HG02642 (cell line): Measurements from ENCODE around the gene MR1.

Experiments
- ATAC-seq: cut with Tn5 transposase; IDR thresholded peaks from one replicate; pipeline ENCODE4 v1.9.1; 2021; ENCODE audit warnings: mild to moderate bottlenecking; ENCODE audit not compliant: unreplicated experiment, poor library complexity

Gene MR1

GRCh38 chr1:181089017-181089675 lies 55.4 kb downstream of the MR1 start:
- ATAC-seq: peak; percentile 13

GRCh38 chr1:181089676-181090544 lies 56.1 kb downstream of the MR1 start:
- ATAC-seq: peak; percentile 30

- ATAC-seq: no peak
Observed at GRCh38 chr1:181090641-181091126, 56.9 kb downstream of the MR1 start.

- no peak for ATAC-seq
Observed at GRCh38 chr1:181091309-181092040, 57.7 kb downstream of the MR1 start.

- no peak for ATAC-seq
Observed at GRCh38 chr1:181092056-181092455, 58.3 kb downstream of the MR1 start.

GRCh38 chr1:181092883-181093458 lies 59.2 kb downstream of the MR1 start:
- ATAC-seq: no peak

GRCh38 chr1:181094416-181095212 lies 60.8 kb downstream of the MR1 start:
- no peak for ATAC-seq

GRCh38 chr1:181095260-181095659 lies 61.5 kb downstream of the MR1 start:
- ATAC-seq: no peak

GRCh38 chr1:181095763-181096184 lies 62.0 kb downstream of the MR1 start:
- no peak for ATAC-seq

- ATAC-seq: no peak
Observed at GRCh38 chr1:181097242-181097641, 63.5 kb downstream of the MR1 start.

GRCh38 chr1:181099152-181100014 lies 65.6 kb downstream of the MR1 start:
- ATAC-seq: peak; percentile 73

- ATAC-seq: peak; percentile 1
Observed at GRCh38 chr1:181100015-181100905, 66.5 kb downstream of the MR1 start.

GRCh38 chr1:181100934-181101333 lies 67.2 kb downstream of the MR1 start:
- no peak for ATAC-seq

- no peak for ATAC-seq
Observed at GRCh38 chr1:181101581-181102226, 67.9 kb downstream of the MR1 start.

GRCh38 chr1:181102841-181103240 lies 69.1 kb downstream of the MR1 start:
- ATAC-seq: no peak

GRCh38 chr1:181103399-181103798 lies 69.6 kb downstream of the MR1 start:
- no peak for ATAC-seq

GRCh38 chr1:181104042-181104789 lies 70.4 kb downstream of the MR1 start:
- no peak for ATAC-seq
